NCI-H446 (cell line): ENCODE data around the gene ADCY9.
"Not testable (repeated sequence)": the region's sequence is repeated elsewhere in the genome, so short reads cannot be mapped to it uniquely, and the experiment has no call there.

Experiments
- DNase-seq, 2 experiments: peaks; one replicate each; lab custom pipeline; 2025; lab: John Stamatoyannopoulos, UW

The ADCY9 gene

GRCh38 chr16:4116325-4117249, at the start of gene ADCY9:
TSS of gene ADCY9 (minus strand) at chr16:4116442. CDS start at chr16:4115442, 1,000 bp downstream.
- DNase-seq: peak; percentile 35 to 83

GRCh38 chr16:4160658-4161430, 44.6 kb upstream of the ADCY9 start:
- DNase-seq: no peak

DNA sequence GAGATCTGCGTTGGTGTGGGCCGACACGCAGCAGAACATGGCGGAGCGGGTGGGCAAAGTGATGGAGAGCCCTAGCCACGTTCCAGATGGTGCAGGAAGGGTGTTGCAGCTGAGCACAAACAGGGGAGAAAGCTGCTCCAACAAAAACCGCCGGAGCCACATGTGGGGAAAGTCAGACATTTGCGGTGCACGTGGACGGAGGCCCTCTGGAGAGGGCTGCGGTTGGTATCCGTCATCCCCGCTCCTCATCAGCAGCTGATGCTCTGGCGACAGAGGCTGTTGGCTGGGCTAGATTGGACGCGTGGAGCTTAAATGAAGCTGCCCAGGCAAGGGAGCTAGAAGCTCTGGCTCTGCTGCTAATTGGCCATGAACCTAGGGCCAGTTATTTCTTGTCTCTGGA, 43.5 kb upstream of the ADCY9 start:
- DNase-seq: no peak

DNA sequence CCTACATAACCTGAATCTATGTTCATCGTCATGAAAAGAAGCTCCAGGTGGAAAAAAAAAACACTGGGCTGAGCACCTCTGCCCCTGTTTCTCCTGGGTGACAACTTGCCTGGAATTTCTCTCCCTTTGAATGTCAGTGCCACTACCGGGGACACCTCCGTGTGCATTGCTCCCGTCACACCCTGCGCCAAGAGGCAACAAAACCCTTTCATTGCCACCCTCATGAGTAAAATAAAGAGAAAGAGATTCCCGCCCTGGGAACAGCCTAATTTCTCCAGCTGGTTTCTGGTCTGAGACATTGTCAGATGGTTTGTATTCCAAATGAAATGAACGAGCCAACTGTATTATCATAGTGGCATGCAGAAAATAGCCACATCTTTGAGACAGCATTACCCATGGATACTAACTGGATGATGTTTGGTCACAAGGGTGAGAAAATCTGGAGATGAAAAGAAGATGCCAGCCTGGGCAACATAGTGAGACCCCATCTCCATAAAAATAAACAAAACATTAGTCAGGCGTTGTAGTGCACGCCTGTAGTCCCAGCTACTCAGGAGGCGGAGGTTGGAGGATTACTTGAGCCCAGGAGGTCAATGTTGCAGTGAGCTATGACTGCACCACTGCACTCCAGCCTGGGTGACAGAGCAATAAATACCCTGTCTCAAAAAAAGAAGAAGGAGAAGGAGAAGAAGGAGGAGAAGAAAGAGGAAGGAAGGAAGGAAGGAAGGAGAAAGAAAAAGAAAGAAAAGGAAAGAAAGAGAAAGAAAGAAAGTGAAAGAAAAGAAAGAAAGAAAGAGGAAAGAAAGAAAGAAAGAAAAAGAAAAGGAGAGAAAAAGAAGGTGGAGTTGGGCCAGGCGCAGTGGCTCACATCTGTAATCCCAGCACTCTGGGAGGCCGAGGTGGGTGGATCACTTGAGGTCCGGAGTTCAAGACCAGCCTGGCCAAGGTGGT, 42.2 kb upstream of the ADCY9 start:
- no peak for DNase-seq

DNA sequence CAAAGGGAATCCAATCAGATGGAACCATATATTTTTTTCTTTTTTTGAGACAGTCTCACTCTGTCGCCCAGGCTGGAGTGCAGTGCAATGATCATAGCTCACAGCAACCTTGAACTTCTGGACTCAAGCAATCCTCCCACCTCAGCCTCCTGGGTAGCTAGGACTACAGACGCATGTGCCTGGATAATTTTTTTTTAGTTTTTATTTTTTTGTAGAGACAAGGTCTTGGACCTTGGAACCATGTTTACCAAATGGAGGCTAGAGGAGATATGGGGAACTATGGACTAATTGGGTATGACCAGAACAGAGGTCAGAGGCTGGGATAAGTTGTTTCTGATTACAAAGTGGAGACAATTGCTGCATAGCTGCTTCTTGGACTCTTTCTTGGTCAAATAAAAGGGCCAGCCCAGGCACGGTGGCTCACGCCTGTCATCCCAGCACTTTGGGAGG, 41.2 kb upstream of the ADCY9 start:
- DNase-seq: no peak

DNA sequence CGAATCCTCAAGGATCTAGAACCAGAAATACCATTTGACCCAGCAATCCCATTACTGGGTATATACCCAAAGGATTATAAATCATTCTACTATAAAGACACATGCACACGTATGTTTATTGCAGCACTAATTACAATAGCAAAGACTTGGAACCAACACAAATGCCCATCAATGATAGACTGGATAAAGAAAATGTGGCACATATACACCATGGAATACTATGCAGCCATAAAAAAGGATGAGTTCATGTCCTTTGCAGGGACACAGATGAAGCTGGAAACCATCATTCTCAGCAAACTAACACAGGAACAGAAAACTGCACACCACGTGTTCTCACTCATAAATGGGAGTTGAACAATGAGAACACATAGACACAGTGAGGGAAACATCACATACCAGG, 40.3 kb upstream of the ADCY9 start:
- DNase-seq: not testable (repeated sequence)

DNA sequence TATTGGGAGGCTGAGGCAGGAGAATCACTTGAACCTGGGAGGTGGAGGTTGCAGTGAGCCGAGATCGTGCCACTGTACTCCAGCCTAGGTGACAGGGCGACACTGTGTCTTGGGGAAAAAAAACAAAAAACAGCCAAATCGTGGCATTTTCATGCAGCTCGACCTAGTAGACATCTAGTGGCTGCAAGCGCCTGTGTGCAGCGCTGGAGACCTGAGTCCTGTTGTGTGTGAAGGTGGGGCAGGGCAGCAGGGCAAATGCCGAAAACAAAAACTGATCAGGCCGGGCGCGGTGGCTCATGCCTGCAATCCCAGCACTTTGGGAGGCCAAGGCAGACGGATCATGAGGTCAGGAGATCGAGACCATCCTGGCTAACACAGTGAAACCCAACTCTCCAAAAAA, 37.1 kb upstream of the ADCY9 start:
- not testable (repeated sequence) for DNase-seq

- no peak for DNase-seq
These were observed 36.0 kb upstream of the ADCY9 start for GRCh38 chr16:4152267-4152666.

DNA sequence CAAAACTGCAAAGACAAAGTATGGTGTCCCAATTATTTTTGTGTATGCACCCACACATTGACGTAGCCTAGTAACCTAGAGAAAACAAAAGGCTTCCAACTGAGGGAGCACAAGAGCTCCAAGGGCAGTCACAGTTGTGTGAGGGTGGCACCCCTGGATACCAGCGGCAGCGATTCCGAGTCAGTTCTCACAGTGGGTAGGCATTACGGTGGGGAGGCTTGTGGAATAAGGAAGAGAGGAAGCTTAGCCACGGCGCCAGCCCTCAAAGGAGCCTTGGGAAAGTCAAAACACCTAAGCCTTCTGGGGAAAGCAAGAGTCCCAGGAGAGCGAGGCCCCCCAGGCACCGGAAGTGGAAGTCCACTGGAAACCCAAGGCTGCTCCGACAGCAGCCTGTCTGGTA, 31.0 kb upstream of the ADCY9 start:
- no peak for DNase-seq

- no peak for DNase-seq
These were observed 26.0 kb upstream of the ADCY9 start for GRCh38 chr16:4142268-4142667.

GRCh38 chr16:4141604-4142003, 25.4 kb upstream of the ADCY9 start:
- DNase-seq: no peak

DNA sequence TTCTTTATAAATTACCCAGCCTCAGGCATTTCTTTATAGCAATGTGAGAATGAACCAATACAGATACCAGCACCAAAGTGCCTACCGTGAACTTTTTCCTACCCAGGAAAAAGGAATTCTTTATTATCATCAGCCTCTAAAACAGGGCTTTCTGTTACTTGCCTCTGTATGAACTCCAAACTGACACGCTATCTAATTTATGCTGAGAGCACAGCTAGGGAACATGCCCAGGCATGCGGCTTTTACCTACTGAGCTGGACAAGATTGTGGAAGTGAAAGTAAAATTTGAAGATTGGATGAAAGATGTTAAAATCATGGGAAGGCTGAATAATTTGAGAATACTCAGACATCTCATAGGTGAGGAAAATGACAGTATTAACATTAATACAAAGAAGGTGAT, 24.4 kb upstream of the ADCY9 start:
- DNase-seq: no peak

GRCh38 chr16:4139968-4140367, 23.7 kb upstream of the ADCY9 start:
- no peak for DNase-seq

DNA sequence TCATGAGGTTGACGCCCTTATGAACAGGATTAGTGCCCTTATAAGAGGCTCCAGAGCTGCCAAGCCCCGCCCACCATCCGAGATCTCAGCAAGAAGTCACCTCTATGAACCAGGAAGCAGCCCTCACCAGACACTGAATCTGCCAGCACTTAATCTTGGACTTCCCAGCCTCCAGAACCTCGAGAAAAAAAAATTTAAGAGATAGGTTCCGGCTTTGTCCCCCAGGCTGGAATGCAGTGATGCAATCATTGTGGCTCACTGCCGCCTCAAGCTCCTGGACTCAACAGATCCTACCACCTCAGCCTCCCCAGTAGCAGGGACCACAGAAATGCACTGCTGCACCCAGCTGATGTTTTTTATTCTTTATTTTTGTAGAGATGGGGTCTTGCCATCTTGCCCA, 22.5 kb upstream of the ADCY9 start:
- DNase-seq: no peak

GRCh38 chr16:4137438-4137837, 21.2 kb upstream of the ADCY9 start:
- DNase-seq: no peak

DNA sequence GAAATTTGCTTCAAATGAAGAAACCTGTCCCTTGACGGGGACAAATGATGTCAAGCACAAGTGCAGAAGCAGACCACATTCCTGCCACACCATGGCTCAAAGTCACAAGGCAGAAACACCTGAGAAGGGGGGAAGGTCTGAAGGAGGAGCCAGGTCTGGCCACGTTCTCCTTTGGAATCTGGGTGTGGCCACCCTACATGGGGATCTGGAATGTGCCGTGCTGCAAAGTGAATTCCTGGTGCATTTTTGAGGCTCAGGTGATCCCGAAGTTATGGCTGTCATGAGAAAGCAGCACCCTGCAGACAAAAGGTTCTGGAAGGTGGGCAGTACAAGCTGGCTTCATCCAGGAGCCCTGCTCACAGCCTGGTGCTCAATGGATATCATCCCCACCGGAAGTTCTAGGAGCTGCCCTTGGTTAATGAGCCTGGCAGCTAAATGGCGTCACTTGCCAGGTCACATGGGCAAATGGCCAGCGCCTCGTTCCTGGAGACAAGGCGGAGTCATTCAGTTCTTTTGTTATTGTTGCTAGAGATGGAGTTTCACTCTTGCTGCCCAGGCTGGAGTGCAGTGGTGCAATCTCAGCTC, 20.1 kb upstream of the ADCY9 start:
- peak in 1 of 2 experiments; percentile 33 for DNase-seq

GRCh38 chr16:4135537-4135936, 19.3 kb upstream of the ADCY9 start:
- no peak for DNase-seq

GRCh38 chr16:4133897-4134372, 17.7 kb upstream of the ADCY9 start:
- DNase-seq: no peak

- no peak for DNase-seq
These were observed 15.4 kb upstream of the ADCY9 start for GRCh38 chr16:4131621-4132020.

DNA sequence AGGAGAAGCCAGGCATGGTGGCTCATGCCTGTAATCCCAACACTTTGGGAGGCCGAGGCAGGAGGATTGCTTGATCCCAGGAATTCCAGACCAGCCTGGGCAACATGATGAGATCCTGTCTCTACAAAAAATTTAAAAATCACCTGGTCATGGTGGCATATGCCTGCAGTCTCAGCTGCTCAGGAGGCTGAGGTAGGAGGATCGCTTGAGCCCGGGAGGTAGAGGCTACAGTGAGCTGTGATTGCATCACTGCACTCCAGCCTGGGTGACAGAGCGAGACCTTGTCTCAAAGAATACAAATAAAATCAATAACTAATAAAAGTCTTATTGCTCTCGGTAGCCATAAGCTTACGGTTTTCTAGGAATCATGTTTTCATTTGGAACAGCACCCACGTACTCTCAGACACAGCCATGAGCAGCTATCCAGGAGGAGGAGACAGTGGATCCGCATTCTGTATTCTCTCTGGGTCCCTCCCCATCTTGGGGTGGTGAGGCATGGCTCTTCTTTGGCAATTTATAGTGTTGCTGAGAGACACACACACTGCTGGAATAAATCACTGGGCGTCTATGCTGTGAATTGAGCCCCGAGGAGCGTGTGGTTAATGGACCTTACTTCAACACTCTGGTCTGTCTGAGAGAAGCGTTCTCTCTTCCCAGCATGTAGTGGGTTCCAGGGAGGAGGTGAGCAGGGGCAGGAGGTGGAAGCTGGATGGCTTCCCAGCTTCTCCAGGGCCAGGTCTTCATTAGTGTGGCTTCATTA, 8.5 kb upstream of the ADCY9 start:
- DNase-seq: no peak
